ENCODE measurements around the gene TMEM182. TPM values are rescaled to one million over a fixed set of nuclear protein-coding genes. Genes with fewer than 3 reads are reported as not detected.

Gene TMEM182
- total RNA-seq, 2 donors from 2014 or later, result 2.5 to 3.1 TPM

GRCh38 chr2:102724553-102724952 lies 37.3 kb upstream of the TMEM182 start:
- no peak for TF ChIP-seq CTCF (IDR thresholded peaks at IDR 0.05)
- ATAC-seq (ENCODE audit: insufficient number of reproducible peaks, low FRiP score, low read depth), result no peak
- peaks cover 2% of the 10 kb centered on the region for H3K36me3 ChIP-seq
- DNase-seq (ENCODE audit: low spot score), result no peak
- no peaks in the 10 kb centered on the region for H3K27me3 ChIP-seq (replicated peaks; ENCODE audit: insufficient read depth)
- H3K4me3 ChIP-seq, result no peak overlapping the region
- no peak overlapping the region for H3K27ac ChIP-seq
- H3K4me1 ChIP-seq (ENCODE audit: control insufficient read depth in 1 of 2, low read depth in 2 of 2), result no peaks in the 10 kb centered on the region
- H3K9me3 ChIP-seq, result no peaks in the 10 kb centered on the region

- DNase-seq (ENCODE audit: low spot score) (no peak), ATAC-seq (ENCODE audit: insufficient number of reproducible peaks, low FRiP score, low read depth) (no peak)
- no peaks in the 10 kb centered on the region for H3K9me3 ChIP-seq
- H3K4me1 ChIP-seq (ENCODE audit: control insufficient read depth in 1 of 2, low read depth in 2 of 2), result no peaks in the 10 kb centered on the region
- no peak overlapping the region for H3K4me3 ChIP-seq
- H3K27ac ChIP-seq, result no peak overlapping the region
- no peaks in the 10 kb centered on the region for H3K27me3 ChIP-seq (replicated peaks; ENCODE audit: insufficient read depth)
- H3K36me3 ChIP-seq, result peaks cover 4% of the 10 kb centered on the region
- no peak for TF ChIP-seq CTCF (IDR thresholded peaks at IDR 0.05)
Measured at GRCh38 chr2:102726128-102727087, 35.4 kb upstream of the TMEM182 start.

GRCh38 chr2:102735416-102736109 lies 26.3 kb upstream of the TMEM182 start:
- Histone ChIP-seq H3K9me3 (no peaks in the 10 kb centered on the region), H3K36me3 (peaks cover 4% of the 10 kb centered on the region), H3K4me1 (ENCODE audit: control insufficient read depth in 1 of 2, low read depth in 2 of 2) (peaks cover 10 to 24% of the 10 kb centered on the region in 2 donors), H3K4me3 (peak overlapping the region; percentile 91), H3K27ac (no peak overlapping the region), H3K27me3 (replicated peaks; ENCODE audit: insufficient read depth) (no peaks in the 10 kb centered on the region)
- ATAC-seq (ENCODE audit: insufficient number of reproducible peaks, low FRiP score, low read depth) (no peak), DNase-seq (ENCODE audit: low spot score) (no peak)
- TF ChIP-seq CTCF (IDR thresholded peaks at IDR 0.05), result no peak

GRCh38 chr2:102736110-102736409 lies 25.8 kb upstream of the TMEM182 start:
- Histone ChIP-seq H3K4me1 (ENCODE audit: control insufficient read depth in 1 of 2, low read depth in 2 of 2) (peaks cover 10 to 24% of the 10 kb centered on the region in 2 donors), H3K9me3 (no peaks in the 10 kb centered on the region), H3K36me3 (no peaks in the 10 kb centered on the region), H3K27ac (peak overlapping the region; percentile 56 to 66), H3K27me3 (replicated peaks; ENCODE audit: insufficient read depth) (no peaks in the 10 kb centered on the region), H3K4me3 (peak overlapping the region; percentile 91)
- DNase-seq (ENCODE audit: low spot score), result no peak
- no peak for TF ChIP-seq CTCF (IDR thresholded peaks at IDR 0.05)
- no peak for ATAC-seq (ENCODE audit: insufficient number of reproducible peaks, low FRiP score, low read depth)

All from thoracic aorta (tissue), 2 donors.